Measurements from ENCODE around the gene LRRC46. TPM values are rescaled to one million over a fixed set of nuclear protein-coding genes. Genes with fewer than 3 reads are reported as not detected.

LRRC46 gene
- total and polyA plus RNA-seq, 9 of the 15 experiments (the other 6 are each of a cell fraction or from before 2014, with no cell fraction given), result 0.39 to 1.4 (median 0.53) TPM; not detected in 1

GRCh38 chr17:47840742-47841487, 9.4 kb downstream of the LRRC46 start, which contains the start of gene SCRN2 (continued):
- TF ChIP-seq NR2C1 (IDR thresholded peaks at IDR 0.05) (peak; percentile 95), NR2C1 (tag; IDR thresholded peaks at IDR 0.05) (peak; percentile 94), NBN (IDR thresholded peaks at IDR 0.05; ENCODE audit: low read depth) (peak; percentile 52), NRF1 (conservative IDR thresholded peaks at IDR 0.05 in 1 of 2, IDR thresholded peaks at IDR 0.05 in 1 of 2) (peak; percentile 84 to 86), GABPB1 (CRISPR knock-in tag; IDR thresholded peaks at IDR 0.05) (peak; percentile 88), VEZF1 (CRISPR knock-in tag; IDR thresholded peaks at IDR 0.05) (peak; percentile 51; the same call in 1 of the 2 replicates), ZNF431 (CRISPR knock-in tag; IDR thresholded peaks at IDR 0.05) (no peak), ZNF263 (CRISPR knock-in tag; IDR thresholded peaks at IDR 0.05; ENCODE audit: borderline replicate concordance) (peak; percentile 17; the same call in 1 of the 2 replicates), ZMIZ1 (IDR thresholded peaks at IDR 0.05; ENCODE audit: low read depth in 2 of 2, low read length in 2 of 2) (no peak), ZNF316 (IDR thresholded peaks at IDR 0.05) (no peak), ASH1L (IDR thresholded peaks at IDR 0.05; ENCODE audit: borderline replicate concordance, low read depth, partially characterized antibody) (no peak), ZNF518B (CRISPR knock-in tag; IDR thresholded peaks at IDR 0.05) (no peak), ZNF766 (CRISPR knock-in tag; conservative IDR thresholded peaks at IDR 0.05) (0 out of 2 replicates have a peak, but pooled peaks have one; percentile 46), SAFB (IDR thresholded peaks at IDR 0.05; ENCODE audit: borderline replicate concordance, low read depth, low read length) (peak; percentile 92), SIN3A (IDR thresholded peaks at IDR 0.05; ENCODE audit: borderline replicate concordance in 2 of 2, control insufficient read depth in 1 of 2, low read depth in 2 of 2, low read length in 2 of 2) (peak in 1 of 2 experiments; percentile 10; a peak in 1 of 4 replicates)
